ENCODE data around the gene ARSA. TPM values are rescaled to one million over a fixed set of nuclear protein-coding genes. Genes with fewer than 3 reads are reported as not detected.

ARSA gene
- polyA plus RNA-seq, 1 donor, result 15.2 TPM

DNA sequence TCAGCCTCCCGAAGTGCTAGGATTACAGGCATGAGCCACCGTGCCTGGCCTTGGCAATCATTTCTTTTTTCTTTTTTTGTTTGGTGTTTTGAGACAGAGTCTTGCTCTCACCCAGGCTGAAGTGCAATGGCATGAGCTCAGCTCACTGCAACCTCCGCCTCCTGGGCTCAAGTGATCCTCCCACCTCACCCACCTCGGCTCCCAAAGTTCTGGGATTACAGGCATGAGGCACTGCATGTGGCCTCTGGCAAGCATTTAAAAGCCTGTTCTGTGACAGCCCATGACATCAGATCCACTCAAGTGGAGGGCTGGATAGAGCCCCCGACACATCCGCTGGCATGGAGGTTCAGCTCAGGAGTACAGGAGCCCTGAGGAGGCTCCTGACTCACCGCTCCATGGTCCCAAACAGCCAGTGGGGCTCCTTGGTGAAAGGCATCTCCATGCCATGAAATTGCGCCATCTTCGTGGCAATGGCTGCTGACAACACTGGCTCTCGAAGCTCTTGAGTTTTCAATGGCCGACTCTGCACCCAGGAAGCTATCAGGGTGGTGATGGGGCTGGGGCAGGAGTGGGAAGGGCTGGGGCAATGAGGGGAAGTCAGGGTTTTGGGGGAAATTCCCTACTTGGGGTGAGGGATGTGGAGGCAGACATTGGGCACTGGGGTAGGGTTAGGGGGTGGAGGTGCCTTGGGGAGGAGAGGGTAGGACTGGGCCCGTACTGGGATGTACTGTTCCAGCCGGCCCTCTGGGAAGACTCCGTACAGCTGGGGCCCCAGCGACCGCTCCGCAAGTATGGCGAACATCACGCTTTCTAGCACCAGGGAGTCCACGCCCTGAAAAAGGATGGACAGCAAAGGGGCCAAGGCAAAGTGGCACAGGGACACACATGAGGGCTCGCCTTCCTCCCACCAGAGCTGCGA lies 46.7 kb downstream of the ARSA start:
- DNase-seq, result no peak

DNA sequence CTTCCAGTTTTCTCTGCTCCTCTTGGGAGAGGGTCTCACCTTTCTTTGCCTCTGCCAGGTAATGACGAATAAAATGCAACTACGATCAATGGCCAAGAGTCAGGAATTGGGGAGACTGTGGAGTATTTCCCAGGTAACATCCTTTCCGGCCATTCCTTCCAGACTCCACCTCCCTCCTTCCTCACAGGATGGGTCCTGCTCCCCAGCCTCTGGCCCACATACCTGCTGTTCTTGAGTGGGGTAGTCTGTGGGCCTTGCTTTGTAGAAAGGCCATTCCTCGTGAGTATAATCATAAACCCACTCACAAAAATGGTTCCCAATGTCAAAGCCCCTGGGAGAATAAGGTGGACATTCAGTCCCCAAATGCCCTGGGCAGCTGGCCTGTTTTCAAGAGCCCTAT lies 48.2 kb downstream of the ARSA start:
- DNase-seq, result no peak

DNA sequence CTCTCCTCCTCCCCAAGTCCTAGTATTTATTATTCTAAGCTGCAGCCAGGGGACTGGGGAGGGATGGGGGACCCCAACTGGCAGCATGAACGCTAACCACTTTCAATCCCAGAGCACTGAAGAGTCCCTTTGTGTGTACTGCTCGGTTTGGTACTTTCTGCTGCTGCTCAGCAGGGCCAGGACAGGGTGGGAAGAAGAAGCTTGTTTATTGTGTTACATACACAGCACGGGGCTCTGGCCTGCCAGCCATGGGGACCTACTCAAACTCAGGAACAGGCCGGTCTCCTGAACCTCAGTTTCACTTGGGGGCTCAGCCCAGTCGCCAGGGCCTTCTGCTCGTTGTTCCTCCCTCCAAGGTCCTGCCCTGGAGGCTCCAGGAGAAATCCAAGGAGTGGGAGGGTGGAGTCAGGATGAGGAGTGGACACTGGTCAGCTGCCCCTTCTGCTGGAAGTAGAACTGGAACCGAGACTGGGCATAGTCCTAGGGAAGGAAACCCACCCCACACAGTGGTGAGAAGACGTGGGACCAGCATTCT lies 49.1 kb downstream of the ARSA start:
- no peak for DNase-seq

DNA sequence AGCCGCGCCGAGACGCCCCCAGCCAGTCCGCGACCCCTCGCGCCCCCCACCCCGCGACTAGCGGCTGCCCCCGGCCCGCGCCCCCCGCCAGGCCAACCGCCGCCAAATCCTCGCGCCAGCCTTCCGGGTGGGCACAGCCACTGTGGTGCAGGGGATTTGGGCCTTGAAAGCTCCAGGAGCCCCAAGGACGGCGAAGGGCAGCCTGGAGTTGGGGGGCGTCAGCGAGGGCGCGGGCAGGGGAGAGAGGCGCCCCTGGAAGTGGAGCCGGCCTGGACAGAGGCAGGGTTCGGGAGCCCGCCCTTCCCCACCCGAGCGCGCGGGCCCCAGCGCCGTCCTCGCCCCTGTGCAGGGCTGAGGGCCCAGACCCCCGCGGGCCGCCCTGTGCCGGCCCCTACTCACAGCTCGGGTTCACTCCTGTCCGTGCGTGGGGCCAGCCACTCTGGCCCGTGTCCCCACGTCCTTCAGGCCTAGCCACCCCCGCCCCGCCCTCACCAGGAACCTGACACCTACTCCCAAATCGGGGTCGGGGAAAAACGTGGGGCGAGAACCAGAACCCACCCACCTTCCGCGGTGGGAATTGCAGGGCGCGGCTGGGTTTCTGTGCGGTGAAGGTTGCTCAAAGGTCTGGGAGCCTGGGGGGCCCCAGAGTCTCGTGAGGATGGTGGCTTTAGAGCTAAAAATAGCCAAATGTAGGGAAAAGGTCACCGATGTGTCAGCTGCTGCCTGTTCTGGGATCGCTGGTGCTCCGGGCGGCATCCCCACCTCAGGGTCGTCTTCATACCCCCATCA lies 49.8 kb downstream of the ARSA start, which contains the start of gene CPT1B:
Gene CPT1B, minus strand, starts transcription at position 441 of the 789 bp plus-strand sequence. CDS start 512 bp downstream, outside the sequence.
- no peak for DNase-seq

DNA sequence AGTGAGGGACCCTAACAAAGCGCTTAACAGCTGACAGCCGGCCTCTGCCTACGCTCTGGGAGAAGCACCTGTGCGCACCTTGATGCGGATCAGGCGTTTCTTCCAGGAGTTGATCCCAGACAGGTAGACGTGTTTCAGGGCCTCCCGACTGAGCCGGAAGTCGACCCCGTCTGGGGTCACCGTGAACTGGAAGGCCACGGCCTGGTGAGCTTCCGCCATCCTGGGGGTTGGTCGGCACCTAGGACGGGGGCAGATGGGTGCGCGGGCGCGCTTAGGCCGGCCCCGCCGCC lies 50.3 kb downstream of the ARSA start:
- DNase-seq, result no peak

DNA sequence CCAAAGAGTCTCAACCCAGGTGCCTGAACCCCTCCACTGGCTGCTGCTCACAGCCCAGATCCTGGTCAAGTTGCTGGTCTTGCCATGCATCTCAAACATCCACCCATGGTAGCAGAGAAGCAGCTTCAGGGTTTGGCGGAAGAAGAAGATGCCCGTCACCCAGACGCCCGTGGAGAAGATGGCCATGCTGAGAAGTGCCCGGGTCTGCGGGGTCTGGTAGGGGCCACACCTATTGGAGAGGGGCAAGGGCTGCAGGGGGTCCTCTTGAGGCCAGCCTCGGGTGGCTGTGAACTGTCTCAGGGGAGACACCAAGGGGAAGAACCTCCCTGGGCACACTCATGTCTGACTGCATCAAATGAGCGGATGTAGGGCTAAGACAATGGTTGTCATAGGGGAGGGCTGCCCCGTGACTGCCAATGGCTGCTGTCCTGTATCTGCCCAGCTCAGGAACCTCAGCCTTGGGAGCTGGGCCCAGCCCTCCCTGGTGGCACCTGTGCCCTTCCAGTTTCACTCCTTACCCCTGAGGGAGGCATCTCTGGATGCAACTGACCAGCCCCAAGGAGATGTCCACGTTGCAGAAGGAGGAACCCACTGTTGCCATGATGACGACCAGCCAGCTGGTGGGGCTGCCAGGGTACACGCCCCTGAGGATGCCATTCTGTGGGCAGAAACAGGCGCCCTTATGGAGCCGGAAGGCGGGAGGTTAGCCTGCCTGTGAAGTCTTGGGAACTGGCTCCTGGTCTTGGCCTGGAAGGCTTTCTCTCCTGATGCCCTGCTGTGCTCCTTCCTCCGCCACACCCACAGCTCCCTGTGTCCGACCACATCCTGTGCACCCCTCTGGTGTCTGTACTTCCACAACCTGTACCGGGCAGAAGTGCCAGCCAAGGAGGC lies 50.9 kb downstream of the ARSA start:
- DNase-seq, result no peak

DNA sequence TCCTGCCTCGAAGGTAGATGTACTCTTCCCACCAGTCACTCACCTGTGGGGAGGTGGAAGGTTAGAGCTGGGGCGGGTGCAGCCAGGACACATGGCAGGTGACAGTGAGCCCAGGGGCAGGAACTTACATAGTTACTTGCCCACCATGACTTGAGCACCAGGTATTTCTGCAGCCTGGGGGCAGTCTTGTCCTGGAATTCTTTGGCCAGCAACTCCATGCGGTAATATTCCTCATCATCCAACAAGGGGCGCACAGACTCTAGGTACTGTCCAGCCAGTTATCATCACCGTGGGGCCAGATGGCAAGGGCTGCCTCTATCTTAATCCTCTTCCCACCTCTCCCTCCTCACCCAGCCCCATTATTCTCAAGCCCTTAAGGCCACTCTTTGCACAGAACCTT lies 51.9 kb downstream of the ARSA start:
- no peak for DNase-seq

DNA sequence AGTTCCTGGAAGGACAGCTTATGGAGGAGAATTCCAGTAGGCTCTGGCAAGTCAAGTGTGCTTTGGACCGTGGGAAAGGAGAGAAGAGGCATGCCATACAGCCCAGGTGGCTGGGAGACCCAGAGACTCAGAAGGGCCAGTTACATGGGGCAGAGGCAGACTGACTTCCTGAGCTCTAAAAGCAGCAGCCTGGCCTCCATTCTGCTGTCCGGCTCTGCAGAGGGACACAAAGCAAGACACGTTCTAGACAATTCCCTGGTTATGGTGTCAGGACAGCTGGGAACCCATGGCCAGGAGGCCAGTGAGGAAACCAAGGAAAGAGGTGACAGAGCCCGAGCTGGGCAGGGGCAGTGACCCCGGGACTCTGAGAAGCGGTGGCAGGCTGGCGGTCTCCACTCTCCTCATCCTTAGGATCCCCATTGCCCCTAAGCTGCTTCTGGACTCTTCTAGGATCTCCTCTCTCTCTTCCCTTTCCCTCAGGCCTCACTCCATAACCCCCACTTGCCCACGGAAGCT lies 52.5 kb downstream of the ARSA start:
- DNase-seq, result no peak

Other genes with a start within 250 kb of the ARSA start
- 30.6 TPM for gene SBF1, start 153.1 kb downstream of the ARSA start, polyA plus RNA-seq (ENCODE audit: insufficient read length)
- 4.8 TPM for gene ADM2, start 146.6 kb downstream of the ARSA start, polyA plus RNA-seq (ENCODE audit: insufficient read length)
- gene MIOX, start 141.3 kb downstream of the ARSA start, polyA plus RNA-seq (ENCODE audit: insufficient read length), result 6.1 TPM
- 36.1 TPM for gene LMF2, start 120.5 kb downstream of the ARSA start, polyA plus RNA-seq (ENCODE audit: insufficient read length)
- gene NCAPH2, start 119.9 kb downstream of the ARSA start, polyA plus RNA-seq (ENCODE audit: insufficient read length), result 44.1 TPM
- 1.5 TPM for gene SCO2, start 102.6 kb downstream of the ARSA start, polyA plus RNA-seq (ENCODE audit: insufficient read length)
- 1.0 TPM for gene TYMP, start 98.1 kb downstream of the ARSA start, polyA plus RNA-seq (ENCODE audit: insufficient read length)
- 0.10 TPM for gene KLHDC7B, start 82.3 kb downstream of the ARSA start, polyA plus RNA-seq (ENCODE audit: insufficient read length)
- not detected for gene SYCE3, start 65.2 kb downstream of the ARSA start, polyA plus RNA-seq (ENCODE audit: insufficient read length)
- gene CPT1B, start 49.7 kb downstream of the ARSA start, polyA plus RNA-seq (ENCODE audit: insufficient read length), result 15.9 TPM
- 112 TPM for gene CHKB, start 45.3 kb downstream of the ARSA start, polyA plus RNA-seq (ENCODE audit: insufficient read length)
- 0.83 TPM for gene MAPK8IP2, start 27.4 kb downstream of the ARSA start, polyA plus RNA-seq (ENCODE audit: insufficient read length)
- 13.6 TPM for gene SHANK3, start 44.7 kb upstream of the ARSA start, polyA plus RNA-seq (ENCODE audit: insufficient read length)
- gene ACR, start 110.1 kb upstream of the ARSA start, polyA plus RNA-seq (ENCODE audit: insufficient read length), result 0.38 TPM
- gene RABL2B, start 155.5 kb upstream of the ARSA start, polyA plus RNA-seq (ENCODE audit: insufficient read length), result 92.4 TPM